Measurements from ENCODE around the gene THADA. TPM values are rescaled to one million over a fixed set of nuclear protein-coding genes. Genes with fewer than 3 reads are reported as not detected.

Gene THADA
- total RNA-seq, 1 donor, result 40.7 TPM

Small RNAs within 50 kb of the gene (small RNA-seq; reads per million reads assigned to genes)
- gene RF00019 (not detected), gene RN7SL531P (not detected), gene RNU6-958P (not detected)

Other genes starting within 250 kb of the THADA start
- under 0.01 TPM for gene PLEKHH2, start 41.2 kb upstream of the THADA start, total RNA-seq
- 0.27 TPM for gene C1GALT1C1L, start 80.4 kb upstream of the THADA start, total RNA-seq
- 4.6 TPM for gene DYNC2LI1, start 178.0 kb upstream of the THADA start, total RNA-seq
- under 0.01 TPM for gene ABCG5, start 242.8 kb upstream of the THADA start, total RNA-seq
- gene ABCG8, start 242.9 kb upstream of the THADA start, total RNA-seq, result under 0.01 TPM

Data from hematopoietic multipotent progenitor cell (in vitro differentiated cells).